G401 (cell line): ENCODE measurements around the gene PPM1B. TPM values are rescaled to one million over a fixed set of nuclear protein-coding genes. Genes with fewer than 3 reads are reported as not detected.

Source experiments
- DNase-seq: peaks from one replicate; pipeline ENCODE4 v3.0.0-alpha.2; 2015; ENCODE audit warnings: low spot score
- in situ Hi-C: cut with HindIII; loops from 2 replicates; pipeline ENCODE4 v1.10.0; 2016; ENCODE audit warnings: low sequenced_read_pairs, mixed read lengths
- total RNA-seq: library from RNA; depleted of rRNA; stranded (reverse); fragments of >200 nt; shearing (Covaris generic); gene quantifications from 2 replicates; pipeline ENCODE4 v1.2.3, GENCODE V29; 2014; rRNA removed

The PPM1B gene
- total RNA-seq, 1 experiment from 2014 or later, result 31.9 TPM

- in situ Hi-C loops, result no loop called here
- no peak for DNase-seq
Observed at GRCh38 chr2:44280869-44281268, 112.2 kb downstream of the PPM1B start.

Other genes starting within 250 kb of the PPM1B start
- 189 and 242 TPM in 2 replicates for gene LRPPRC, start 172.9 kb upstream of the PPM1B start, total RNA-seq
- gene SLC3A1, start 106.6 kb downstream of the PPM1B start, total RNA-seq, result not detected in 2 replicates
- 24.9 and 39.2 TPM in 2 replicates for gene PREPL, start 192.6 kb downstream of the PPM1B start, total RNA-seq
- 1.6 and 6.5 TPM in 2 replicates for gene CAMKMT, start 193.1 kb downstream of the PPM1B start, total RNA-seq